ENCODE results near the gene GSC. TPM values are rescaled to one million over a fixed set of nuclear protein-coding genes. Genes with fewer than 3 reads are reported as not detected.

The GSC gene
- total and polyA plus RNA-seq, 2 of the 4 experiments (the other 2 are of a cell fraction), result not detected

GRCh38 chr14:94750371-94750770 lies 19.5 kb downstream of the GSC start:
- Histone ChIP-seq H2BK120ac (ENCODE audit: low read depth, low read length) (no peak overlapping the region), H3K27ac (ENCODE audit: insufficient read depth, low read length) (no peak overlapping the region), H4K20me1 (ENCODE audit: insufficient read depth, low read length) (no peaks in the 10 kb centered on the region), H3K4me3 (ENCODE audit: insufficient read depth, low read depth, low read length) (no peak overlapping the region), H4K8ac (ENCODE audit: low read depth in 2 of 2, low read length in 2 of 2) (no peak overlapping the region), H3K79me1 (ENCODE audit: low read depth in 1 of 2, low read length in 2 of 2) (no peaks in the 10 kb centered on the region), H2BK20ac (ENCODE audit: low read depth, low read length) (no peak overlapping the region), H3K9me3 (ENCODE audit: control insufficient read depth, insufficient read depth, low read length) (no peaks in the 10 kb centered on the region), H3K56ac (ENCODE audit: extremely low read depth, insufficient read depth, low read length) (no peak overlapping the region), H4K5ac (ENCODE audit: low read depth, low read length) (no peak overlapping the region), H2BK15ac (ENCODE audit: low read depth, low read length) (no peak overlapping the region), H3K4me1 (ENCODE audit: control insufficient read depth, insufficient read depth, low read length) (no peaks in the 10 kb centered on the region), H3K4me2 (ENCODE audit: low read depth, low read length) (no peak overlapping the region), H3K14ac (replicated peaks; ENCODE audit: low read depth, low read length) (no peak overlapping the region), H3K27me3 (ENCODE audit: control insufficient read depth, insufficient read depth, low read length) (peaks cover 3% of the 10 kb centered on the region; the same call in 1 of the 2 replicates), H3K36me3 (ENCODE audit: control insufficient read depth, insufficient read depth, low read length) (no peaks in the 10 kb centered on the region), H2AK9ac (replicated peaks; ENCODE audit: low read depth, low read length, poor library complexity) (no peak overlapping the region), H3K18ac (ENCODE audit: low read depth, low read length) (no peak overlapping the region), H4K91ac (ENCODE audit: insufficient read depth, low read depth, low read length) (no peak overlapping the region), H2AFZ (replicated peaks; ENCODE audit: low read length, poor library complexity) (no peak overlapping the region), H3K9ac (ENCODE audit: low read depth, low read length) (no peak overlapping the region), H2BK5ac (ENCODE audit: low read depth, low read length, poor library complexity, severe bottlenecking) (no peak overlapping the region), H3K9me1 (ENCODE audit: insufficient read depth, low read length) (no peaks in the 10 kb centered on the region), H3K23ac (ENCODE audit: low read depth, low read length) (no peak overlapping the region), H3K4ac (ENCODE audit: low read depth, low read length) (no peak overlapping the region), H2AK5ac (ENCODE audit: low read depth, low read length) (no peak overlapping the region)
- CTCF ChIA-PET, result no interaction called here
- BruUV-seq (replicated peaks), result no TSS peak
- dilution Hi-C loops (cut with HindIII; ENCODE audit: low sequenced_read_pairs, unreplicated experiment) (no loop called here), in situ Hi-C loops (cut with MboI; ENCODE audit: low sequenced_read_pairs) (no loop called here), intact Hi-C loops (cut with micrococcal nuclease) (no loop called here)
- POLR2A ChIA-PET (ENCODE audit: unreplicated experiment), result no interaction called here
- no peak for ATAC-seq (ENCODE audit: low read depth)
- no peak for TF ChIP-seq RAD21 (IDR thresholded peaks at IDR 0.05; ENCODE audit: low read length)
- no peak for TF ChIP-seq BHLHE40 (IDR thresholded peaks at IDR 0.05; ENCODE audit: low read depth, low read length)
- TF ChIP-seq RCOR1 (IDR thresholded peaks at IDR 0.05; ENCODE audit: insufficient replicate concordance, low read length), result no peak
- TF ChIP-seq FOS (IDR thresholded peaks at IDR 0.05; ENCODE audit: low read depth, low read length), result no peak
- no peak for TF ChIP-seq CHD1 (IDR thresholded peaks at IDR 0.05; ENCODE audit: low read depth, low read length)
- TF ChIP-seq MAZ (IDR thresholded peaks at IDR 0.05; ENCODE audit: borderline replicate concordance, low read depth, low read length), result no peak
- no peak for TF ChIP-seq MXI1 (IDR thresholded peaks at IDR 0.05; ENCODE audit: borderline replicate concordance, low read depth, low read length)
- TF ChIP-seq RFX5 (IDR thresholded peaks at IDR 0.05; ENCODE audit: low read depth, low read length), result no peak
- no peak for TF ChIP-seq POLR2A (IDR thresholded peaks at IDR 0.05; ENCODE audit: low read depth, low read length)
- TF ChIP-seq MAFK (IDR thresholded peaks at IDR 0.05; ENCODE audit: low read depth, low read length), result no peak
- TF ChIP-seq SMC3 (IDR thresholded peaks at IDR 0.05; ENCODE audit: low read depth, low read length), result no peak
- DNase-seq, result no peak
- WGBS, 2 experiments (ENCODE audit: extremely low coverage in 2 of 2, insufficient read length in 1 of 2), result no CpG with 5 or more reads among the region's 2 CpGs

Measured in IMR-90 (cell line).